Measurements from ENCODE around the gene TMEM183A.

TMEM183A gene

GRCh38 chr1:203059485-203059884, 52.3 kb downstream of the TMEM183A start:
- no peak for DNase-seq (ENCODE audit: extremely low spot score)
- POLR2A ChIA-PET, result no interaction called here
- no peak for TF ChIP-seq CTCF (IDR thresholded peaks at IDR 0.05; ENCODE audit: control extremely low read depth, extremely low read depth, low read depth, missing control alignments)
- CTCF ChIA-PET, result interaction anchor here (1.1 to 3.3 kb wide), 4 partner anchors 8 to 208 kb away, joined by 3 to 20 read pairs (median 3); no protein-coding TSS in a partner anchor

GRCh38 chr1:203060115-203060514, 52.9 kb downstream of the TMEM183A start:
- no peak for TF ChIP-seq CTCF (IDR thresholded peaks at IDR 0.05; ENCODE audit: control extremely low read depth, extremely low read depth, low read depth, missing control alignments)
- POLR2A ChIA-PET, result no interaction called here
- CTCF ChIA-PET, result interaction anchor here (1.1 to 3.3 kb wide), 5 partner anchors 9 to 208 kb away, joined by 3 to 20 read pairs (median 3); no protein-coding TSS in a partner anchor
- no peak for DNase-seq (ENCODE audit: extremely low spot score)

GRCh38 chr1:203063287-203063686, 56.1 kb downstream of the TMEM183A start:
- no peak for TF ChIP-seq CTCF (IDR thresholded peaks at IDR 0.05; ENCODE audit: control extremely low read depth, extremely low read depth, low read depth, missing control alignments)

GRCh38 chr1:203065191-203065590, 58.0 kb downstream of the TMEM183A start:
- TF ChIP-seq CTCF (IDR thresholded peaks at IDR 0.05; ENCODE audit: control extremely low read depth, extremely low read depth, low read depth, missing control alignments), result no peak
- CTCF ChIA-PET, result interaction anchor here (1.0 to 2.5 kb wide), 7 partner anchors 8 to 151 kb away, joined by 3 to 11 read pairs (median 4); no protein-coding TSS in a partner anchor
- POLR2A ChIA-PET, result no interaction called here
- DNase-seq (ENCODE audit: extremely low spot score), result no peak

More at GRCh38 chr1:203063287-203063686, 56.1 kb downstream of the TMEM183A start:
- CTCF ChIA-PET, result interaction anchor here (1.5 kb wide), 1 partner anchor 24 kb away, joined by 4 read pairs; no protein-coding TSS in a partner anchor
- POLR2A ChIA-PET, result no interaction called here
- DNase-seq (ENCODE audit: extremely low spot score), result no peak

- POLR2A ChIA-PET, result no interaction called here
Observed at GRCh38 chr1:203065986-203066385, 58.8 kb downstream of the TMEM183A start.

GRCh38 chr1:203066965-203067364, 59.8 kb downstream of the TMEM183A start:
- ChIA-PET POLR2A (no interaction called here), CTCF (interaction anchor here (2.2 to 2.5 kb wide), 4 partner anchors 10 to 149 kb away, joined by 7 to 11 read pairs (median 8); no protein-coding TSS in a partner anchor)
- no peak for DNase-seq (ENCODE audit: extremely low spot score)
- TF ChIP-seq CTCF (IDR thresholded peaks at IDR 0.05; ENCODE audit: control extremely low read depth, extremely low read depth, low read depth, missing control alignments), result no peak

More at GRCh38 chr1:203065986-203066385, 58.8 kb downstream of the TMEM183A start:
- DNase-seq (ENCODE audit: extremely low spot score), result no peak
- TF ChIP-seq CTCF (IDR thresholded peaks at IDR 0.05; ENCODE audit: control extremely low read depth, extremely low read depth, low read depth, missing control alignments), result no peak
- CTCF ChIA-PET, result interaction anchor here (1.0 to 2.5 kb wide), 7 partner anchors 9 to 150 kb away, joined by 3 to 11 read pairs (median 4); no protein-coding TSS in a partner anchor
